Ishikawa (cell line): ENCODE results near the gene BTNL3.

ENCODE experiments used
- CEBPB ChIP-seq: IDR thresholded peaks from 2 replicates; pipeline ENCODE4 v1.6.1; 2012
- CREB1 ChIP-seq: IDR thresholded peaks from 2 replicates; pipeline ENCODE4 v1.6.1; 2012; ENCODE audit warnings: low read depth
- EGR1 ChIP-seq: IDR thresholded peaks from 2 replicates; pipeline ENCODE4 v1.6.1; 2012
- EP300 ChIP-seq: IDR thresholded peaks from 2 replicates; pipeline ENCODE4 v1.6.1; 2012; ENCODE audit warnings: borderline replicate concordance
- FOXM1 ChIP-seq: IDR thresholded peaks from 2 replicates; pipeline ENCODE4 v1.6.1; 2012; ENCODE audit warnings: low read depth, borderline replicate concordance
- MAX ChIP-seq: IDR thresholded peaks from 2 replicates; pipeline ENCODE4 v1.6.1; 2012
- NFIC ChIP-seq: IDR thresholded peaks from 2 replicates; pipeline ENCODE4 v1.6.1; 2012
- RAD21 ChIP-seq: IDR thresholded peaks from 2 replicates; pipeline ENCODE4 v1.6.1; 2012; ENCODE audit warnings: low read depth
- TAF1 ChIP-seq: IDR thresholded peaks from 2 replicates; pipeline ENCODE4 v1.6.1; 2012; ENCODE audit warnings: low read depth, mild to moderate bottlenecking
- TCF12 ChIP-seq: IDR thresholded peaks from 2 replicates; pipeline ENCODE4 v1.6.1; 2012; ENCODE audit warnings: low read depth
- TEAD4 ChIP-seq: IDR thresholded peaks from 2 replicates; pipeline ENCODE4 v1.6.1; 2012
- YY1 ChIP-seq: IDR thresholded peaks from 2 replicates; pipeline ENCODE4 v1.6.1; 2012; ENCODE audit warnings: low read depth
- ZBTB7A ChIP-seq: IDR thresholded peaks from 2 replicates; pipeline ENCODE4 v1.6.1; 2012; ENCODE audit warnings: low read depth
- TF ChIP-seq, protein P1 (sequence below): IDR thresholded peaks from 2 replicates; pipeline ENCODE4 v1.6.1; 2012; ENCODE audit warnings: low read depth, mild to moderate bottlenecking
- TF ChIP-seq, protein P2 (sequence below): IDR thresholded peaks from 2 replicates; pipeline ENCODE4 v1.6.1; 2012

The BTNL3 gene

GRCh38 chr5:180970336-180970735 lies 18.3 kb upstream of the BTNL3 start:
- no peak for TF ChIP-seq NFIC
- no peak for TF ChIP-seq TCF12
- no peak for TF ChIP-seq CEBPB
- TF ChIP-seq EP300, result no peak
- TF ChIP-seq TAF1, result no peak
- no peak for TF ChIP-seq FOXM1
- no peak for TF ChIP-seq CREB1
- TF ChIP-seq, protein P1, sequence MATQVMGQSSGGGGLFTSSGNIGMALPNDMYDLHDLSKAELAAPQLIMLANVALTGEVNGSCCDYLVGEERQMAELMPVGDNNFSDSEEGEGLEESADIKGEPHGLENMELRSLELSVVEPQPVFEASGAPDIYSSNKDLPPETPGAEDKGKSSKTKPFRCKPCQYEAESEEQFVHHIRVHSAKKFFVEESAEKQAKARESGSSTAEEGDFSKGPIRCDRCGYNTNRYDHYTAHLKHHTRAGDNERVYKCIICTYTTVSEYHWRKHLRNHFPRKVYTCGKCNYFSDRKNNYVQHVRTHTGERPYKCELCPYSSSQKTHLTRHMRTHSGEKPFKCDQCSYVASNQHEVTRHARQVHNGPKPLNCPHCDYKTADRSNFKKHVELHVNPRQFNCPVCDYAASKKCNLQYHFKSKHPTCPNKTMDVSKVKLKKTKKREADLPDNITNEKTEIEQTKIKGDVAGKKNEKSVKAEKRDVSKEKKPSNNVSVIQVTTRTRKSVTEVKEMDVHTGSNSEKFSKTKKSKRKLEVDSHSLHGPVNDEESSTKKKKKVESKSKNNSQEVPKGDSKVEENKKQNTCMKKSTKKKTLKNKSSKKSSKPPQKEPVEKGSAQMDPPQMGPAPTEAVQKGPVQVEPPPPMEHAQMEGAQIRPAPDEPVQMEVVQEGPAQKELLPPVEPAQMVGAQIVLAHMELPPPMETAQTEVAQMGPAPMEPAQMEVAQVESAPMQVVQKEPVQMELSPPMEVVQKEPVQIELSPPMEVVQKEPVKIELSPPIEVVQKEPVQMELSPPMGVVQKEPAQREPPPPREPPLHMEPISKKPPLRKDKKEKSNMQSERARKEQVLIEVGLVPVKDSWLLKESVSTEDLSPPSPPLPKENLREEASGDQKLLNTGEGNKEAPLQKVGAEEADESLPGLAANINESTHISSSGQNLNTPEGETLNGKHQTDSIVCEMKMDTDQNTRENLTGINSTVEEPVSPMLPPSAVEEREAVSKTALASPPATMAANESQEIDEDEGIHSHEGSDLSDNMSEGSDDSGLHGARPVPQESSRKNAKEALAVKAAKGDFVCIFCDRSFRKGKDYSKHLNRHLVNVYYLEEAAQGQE, result no peak
- no peak for TF ChIP-seq RAD21
- TF ChIP-seq YY1, result no peak
- TF ChIP-seq MAX, result no peak
- no peak for TF ChIP-seq EGR1
- no peak for TF ChIP-seq TEAD4
- TF ChIP-seq ZBTB7A, result no peak
- TF ChIP-seq, protein P2, sequence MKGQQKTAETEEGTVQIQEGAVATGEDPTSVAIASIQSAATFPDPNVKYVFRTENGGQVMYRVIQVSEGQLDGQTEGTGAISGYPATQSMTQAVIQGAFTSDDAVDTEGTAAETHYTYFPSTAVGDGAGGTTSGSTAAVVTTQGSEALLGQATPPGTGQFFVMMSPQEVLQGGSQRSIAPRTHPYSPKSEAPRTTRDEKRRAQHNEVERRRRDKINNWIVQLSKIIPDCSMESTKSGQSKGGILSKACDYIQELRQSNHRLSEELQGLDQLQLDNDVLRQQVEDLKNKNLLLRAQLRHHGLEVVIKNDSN, result no peak

DNA sequence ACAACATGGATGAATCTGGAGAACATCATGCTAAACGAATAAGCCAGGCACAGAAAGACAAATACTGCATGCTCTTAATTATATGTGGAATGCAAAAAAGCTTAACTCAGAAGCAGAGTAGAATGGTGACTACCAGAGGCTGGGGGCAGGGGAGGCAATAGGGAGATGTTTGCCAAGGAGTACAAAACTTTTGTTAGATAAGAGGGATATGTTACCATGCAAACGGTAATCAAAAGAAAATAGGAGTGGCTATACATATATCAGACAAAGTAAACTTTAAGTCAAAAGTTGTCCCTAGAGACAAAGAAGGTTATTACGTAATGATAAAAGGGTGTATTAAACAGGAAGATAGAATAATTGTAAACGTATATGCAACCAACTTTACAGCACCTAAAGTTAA lies 17.8 kb upstream of the BTNL3 start:
- TF ChIP-seq TAF1 (no peak), NFIC (no peak), FOXM1 (no peak), MAX (no peak), YY1 (no peak), EGR1 (no peak), ZBTB7A (no peak), CEBPB (no peak), CREB1 (no peak), TCF12 (no peak)
- TF ChIP-seq, protein P2, result no peak

GRCh38 chr5:180974612-180975315 lies 13.9 kb upstream of the BTNL3 start:
- TF ChIP-seq CEBPB (no peak), FOXM1 (no peak), CREB1 (no peak), NFIC (no peak), RAD21 (no peak), EGR1 (no peak), TCF12 (no peak), MAX (no peak), TEAD4 (no peak), EP300 (no peak), YY1 (no peak)
- TF ChIP-seq, protein P2, result no peak
- TF ChIP-seq, protein P1, result no peak

GRCh38 chr5:180975338-180975737 lies 13.3 kb upstream of the BTNL3 start:
- TF ChIP-seq TEAD4 (no peak), CEBPB (no peak), RAD21 (no peak), NFIC (no peak), EP300 (no peak), YY1 (no peak)
- TF ChIP-seq, protein P1, result no peak
